Activated T-cell treated with anti-CD3 and anti-CD28 coated beads for 48 hours (primary cell): ENCODE results near the gene GRB2.
"Not testable (repeated sequence)": the region's sequence is repeated elsewhere in the genome, so short reads cannot be mapped to it uniquely, and the experiment has no call there.

Experiments used
- DNase-seq: peaks from one replicate; pipeline ENCODE4 v3.0.0-alpha.2; 2020; ENCODE audit warnings: low read depth

GRB2 gene

DNA sequence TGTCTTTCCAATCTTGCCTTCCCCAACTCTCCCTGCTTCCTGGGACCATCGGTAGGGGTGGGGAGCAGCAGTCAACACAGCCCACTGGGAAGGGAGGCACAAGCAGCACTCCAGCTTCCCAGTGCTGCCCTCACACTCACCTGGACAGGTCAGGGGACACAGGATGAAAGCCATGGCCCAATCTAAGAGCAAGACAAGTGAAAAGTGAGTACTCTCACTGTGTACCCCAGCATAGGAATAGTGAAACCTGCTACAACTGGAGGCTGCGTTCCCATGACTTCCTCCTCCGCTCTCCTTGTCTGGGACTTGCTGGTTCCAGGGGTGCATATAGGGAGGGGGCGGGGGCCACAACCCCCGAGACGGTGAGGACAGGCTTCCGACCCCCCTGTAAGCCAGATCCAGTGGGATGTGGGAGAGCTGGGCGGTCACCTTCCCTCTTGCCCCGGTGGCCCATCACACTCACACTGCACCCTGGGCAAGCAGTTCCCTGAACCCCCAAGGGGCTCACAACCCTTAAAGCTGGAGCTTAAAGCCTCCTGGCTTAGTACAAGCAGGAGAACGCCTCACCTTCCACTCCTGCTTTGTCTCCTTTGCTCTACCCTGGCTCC, 86.8 kb downstream of the GRB2 start:
- no peak for DNase-seq

- no peak for DNase-seq
Observed at GRCh38 chr17:75318211-75318610, 87.3 kb downstream of the GRB2 start.

- DNase-seq = no peak
Observed at GRCh38 chr17:75317671-75318070, 87.8 kb downstream of the GRB2 start.

- DNase-seq = no peak
Observed at GRCh38 chr17:75316253-75316652, 89.2 kb downstream of the GRB2 start.

DNA sequence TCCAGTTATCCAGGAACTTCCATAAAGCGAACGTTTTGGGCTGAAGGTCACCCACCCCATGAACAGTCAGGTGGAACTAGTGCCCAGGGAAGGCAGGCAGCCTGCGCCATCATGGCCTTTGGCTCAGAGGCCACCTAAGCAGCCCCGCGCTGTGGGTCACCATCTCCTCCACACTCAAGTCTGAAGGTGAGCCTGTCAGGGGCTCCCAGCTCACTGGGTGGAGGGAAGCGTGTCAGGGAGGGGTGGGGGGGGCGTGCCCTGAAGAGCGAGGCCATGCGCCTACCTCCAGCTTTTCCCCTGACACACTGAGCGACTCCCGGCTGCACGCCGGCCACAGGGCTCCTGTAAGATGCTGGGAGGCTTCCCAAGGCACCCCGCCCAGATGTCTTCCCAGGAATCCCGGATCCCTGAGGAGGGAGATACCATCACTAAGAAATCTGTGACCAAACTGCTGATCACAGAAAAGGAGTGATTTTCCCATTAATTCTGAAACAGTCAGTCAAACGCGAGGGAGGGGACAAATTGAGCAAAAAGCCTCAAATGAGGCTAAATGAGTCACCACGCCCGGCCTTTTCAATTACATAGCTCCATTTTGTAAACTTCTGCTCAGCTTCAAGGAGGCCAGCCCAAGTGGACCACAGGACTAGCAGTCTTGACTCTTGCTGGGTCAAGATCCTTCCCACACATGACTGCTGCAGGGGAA, 89.8 kb downstream of the GRB2 start:
- DNase-seq = no peak

DNA sequence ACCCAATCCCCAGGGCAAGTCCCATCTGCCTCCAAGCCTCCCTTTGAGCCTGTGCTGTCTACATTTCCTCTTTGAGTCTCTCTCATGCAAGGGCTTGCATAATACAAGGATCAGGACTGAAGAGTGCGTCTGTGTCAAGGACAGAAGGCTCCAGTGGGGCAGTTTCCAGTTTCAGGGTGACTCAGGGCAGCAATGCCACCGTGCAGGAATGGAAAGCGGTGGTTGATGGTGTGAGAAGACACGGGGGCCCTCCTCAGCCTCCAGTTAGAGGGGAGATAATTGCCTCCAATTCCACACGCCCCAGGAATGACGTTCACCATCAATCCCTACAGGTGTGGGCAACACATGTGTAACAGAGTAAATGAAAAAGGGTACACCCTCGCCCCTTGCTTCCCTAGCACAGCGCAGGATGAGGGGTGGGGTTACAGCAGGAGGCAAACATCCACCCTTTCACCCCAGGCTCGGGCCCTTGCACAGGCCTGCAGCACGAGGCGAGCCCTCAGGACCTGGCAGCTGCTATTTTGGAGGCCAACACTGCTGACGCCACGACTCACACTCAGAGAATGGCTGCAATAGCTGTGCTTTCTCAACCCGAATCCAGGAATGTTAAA, 91.4 kb downstream of the GRB2 start:
- no peak for DNase-seq

GRCh38 chr17:75308732-75309629, 96.5 kb downstream of the GRB2 start:
- DNase-seq = no peak

- DNase-seq = no peak
Observed at GRCh38 chr17:75307957-75308731, 97.3 kb downstream of the GRB2 start.

DNA sequence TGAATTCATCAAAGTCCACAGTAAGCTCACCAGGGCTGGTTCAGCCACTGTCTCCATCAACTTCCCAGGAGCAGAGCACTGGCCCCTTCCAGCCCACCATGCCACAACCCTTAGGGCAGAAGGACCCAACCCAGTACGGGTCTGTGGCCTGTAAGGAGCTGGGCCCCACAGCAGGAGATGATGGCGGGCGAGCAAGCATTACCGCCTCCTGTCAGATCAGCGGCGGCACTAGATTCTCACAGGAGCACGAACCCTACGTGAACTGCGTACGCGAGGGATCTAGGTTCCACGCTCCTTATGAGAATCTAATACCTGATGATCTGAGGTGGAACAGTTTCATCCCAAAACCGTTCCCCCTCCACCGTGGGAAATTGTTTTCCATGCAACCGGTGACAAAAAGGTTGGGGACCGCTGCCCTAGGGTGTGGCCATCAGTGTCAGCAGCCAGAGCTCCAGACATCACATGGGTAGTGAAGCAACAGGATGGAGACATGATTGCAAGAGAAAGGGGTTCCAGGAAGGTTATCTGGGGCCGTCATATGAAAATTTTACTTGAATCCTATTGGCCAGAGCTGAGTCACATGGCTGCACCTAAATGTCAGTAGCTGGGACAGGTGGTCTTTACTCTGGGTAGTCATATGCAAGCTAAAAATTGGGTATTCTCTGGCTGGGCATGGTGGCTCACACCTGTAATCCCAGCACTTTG, 103.8 kb downstream of the GRB2 start:
- DNase-seq = no peak

DNA sequence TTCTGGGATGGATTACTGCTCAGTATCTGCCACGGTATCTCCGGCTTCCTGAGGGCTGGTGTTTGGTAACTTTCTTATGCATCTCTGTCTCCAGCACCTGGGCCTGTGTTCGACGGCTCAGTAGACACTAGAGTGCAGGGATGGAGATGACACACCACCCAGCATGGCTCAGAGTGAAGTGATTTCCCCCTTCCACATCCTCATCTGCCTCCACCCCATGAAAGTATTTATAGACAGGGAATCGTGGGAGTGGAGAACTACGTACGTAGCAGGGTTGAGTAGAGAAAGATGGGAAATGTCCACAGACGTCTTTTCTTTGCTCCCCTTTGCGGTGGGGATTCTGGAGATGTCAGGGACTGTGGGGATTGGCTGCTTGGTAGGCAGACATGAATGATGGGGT, 104.4 kb downstream of the GRB2 start:
- DNase-seq = no peak

DNA sequence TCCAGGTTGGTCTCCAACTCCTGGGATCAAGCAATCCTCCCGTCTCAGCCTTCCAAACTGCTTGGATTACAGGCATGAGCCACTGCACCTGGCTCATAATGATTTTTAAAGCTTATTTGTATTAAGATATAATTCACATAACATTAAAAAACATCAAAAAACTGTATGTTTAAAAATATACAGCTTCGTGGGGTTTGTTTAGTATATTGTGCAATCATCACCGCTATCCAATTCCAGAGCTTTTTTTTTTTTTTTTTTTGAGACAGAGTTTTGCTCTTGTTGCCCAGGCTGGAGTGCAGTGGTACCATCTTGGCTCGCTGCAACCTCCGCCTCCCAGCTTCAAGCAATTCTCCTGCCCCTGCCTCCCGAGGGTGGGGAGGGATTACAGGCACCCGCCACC, 105.2 kb downstream of the GRB2 start:
- DNase-seq = no peak

DNA sequence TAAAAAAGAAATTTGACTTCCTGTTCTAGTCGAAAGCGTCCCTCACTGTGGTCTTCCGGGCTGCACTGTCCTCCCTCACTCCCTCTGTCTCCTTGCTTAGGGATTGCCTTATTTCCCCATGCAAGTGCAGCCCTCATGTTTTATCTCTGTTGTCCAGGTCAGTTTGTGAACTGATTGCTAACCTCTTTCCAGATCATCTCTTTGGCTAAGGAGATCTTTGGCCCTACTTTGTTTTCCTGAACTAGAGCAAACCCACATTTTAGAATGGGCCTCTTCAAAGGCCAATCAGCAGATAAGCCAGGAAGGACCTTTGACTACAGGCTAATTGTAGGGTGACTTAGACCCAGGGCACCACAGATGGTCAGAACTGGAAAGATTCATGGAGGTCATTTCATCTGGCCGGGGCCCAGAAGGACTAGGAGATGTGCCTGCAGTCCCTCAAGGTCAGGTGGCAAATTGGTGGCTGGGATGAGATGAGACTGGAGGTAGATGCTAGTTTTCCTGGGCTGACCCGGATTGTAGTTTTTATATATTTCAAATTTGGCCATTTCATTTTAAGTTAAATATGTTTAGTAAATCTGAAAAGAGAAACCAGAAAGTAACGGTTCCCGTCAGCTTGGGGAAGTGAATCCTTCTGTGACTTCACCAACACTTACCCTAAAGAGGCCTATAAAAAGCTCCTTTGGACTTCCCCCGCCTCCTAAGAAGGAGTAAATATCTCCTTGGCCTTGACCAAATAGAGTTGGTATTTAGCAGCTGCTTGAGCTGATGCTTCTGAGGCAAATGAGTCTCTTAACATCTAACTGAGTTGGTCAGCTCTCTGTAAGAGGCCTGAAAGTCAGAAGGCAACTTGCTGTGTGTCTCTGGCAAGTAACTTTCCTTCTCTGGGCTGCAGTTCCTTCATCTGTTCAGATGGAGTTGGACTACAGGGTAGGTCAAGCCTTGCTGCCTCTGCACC, 110.0 kb downstream of the GRB2 start:
- DNase-seq = no peak

GRCh38 chr17:75292810-75293448, 112.5 kb downstream of the GRB2 start:
- not testable (repeated sequence) for DNase-seq

- peak; percentile 57 for DNase-seq
Observed at GRCh38 chr17:75289832-75290337, 115.6 kb downstream of the GRB2 start.

DNA sequence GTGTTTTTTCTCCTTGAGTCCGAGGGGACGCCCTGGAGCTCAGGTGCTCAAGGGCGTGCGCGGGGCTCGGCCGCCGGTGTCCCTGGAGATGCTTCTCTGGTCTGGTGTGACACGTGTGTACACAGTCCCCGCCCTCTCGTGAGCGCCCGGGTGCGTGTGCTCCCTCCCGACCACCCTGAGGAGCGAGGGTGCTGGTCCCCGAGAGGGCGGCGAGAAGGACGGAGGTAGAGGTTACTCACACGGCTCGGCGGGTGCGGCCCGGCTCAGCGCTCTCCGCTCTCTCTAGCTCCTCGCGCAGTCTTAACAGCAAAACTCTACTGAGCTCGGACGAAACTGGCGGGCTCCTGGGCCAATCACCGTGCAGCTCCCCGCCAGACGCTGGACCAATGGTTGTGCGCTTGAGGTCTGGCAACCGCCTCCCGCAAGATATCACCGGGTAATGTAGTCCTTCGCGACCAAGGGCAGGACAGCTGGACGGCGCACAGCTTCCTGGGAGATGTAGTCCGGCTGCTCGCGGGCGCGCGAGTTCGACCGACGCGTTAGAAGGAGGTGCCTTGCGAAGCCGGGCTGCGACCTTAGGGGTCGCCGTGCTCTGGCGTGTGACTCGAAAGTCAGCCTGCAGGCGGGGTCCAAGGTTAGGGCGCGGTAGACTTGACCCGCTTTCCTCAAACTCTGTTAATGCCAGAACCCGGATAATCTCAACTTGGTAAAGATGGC, 116.2 kb downstream of the GRB2 start, which contains the start of gene SLC25A19:
Gene SLC25A19, minus strand, starts transcription at position 319 of the 717 bp plus-strand sequence. CDS start 2,669 bp downstream, outside the sequence.
- peak; percentile 95 for DNase-seq

DNA sequence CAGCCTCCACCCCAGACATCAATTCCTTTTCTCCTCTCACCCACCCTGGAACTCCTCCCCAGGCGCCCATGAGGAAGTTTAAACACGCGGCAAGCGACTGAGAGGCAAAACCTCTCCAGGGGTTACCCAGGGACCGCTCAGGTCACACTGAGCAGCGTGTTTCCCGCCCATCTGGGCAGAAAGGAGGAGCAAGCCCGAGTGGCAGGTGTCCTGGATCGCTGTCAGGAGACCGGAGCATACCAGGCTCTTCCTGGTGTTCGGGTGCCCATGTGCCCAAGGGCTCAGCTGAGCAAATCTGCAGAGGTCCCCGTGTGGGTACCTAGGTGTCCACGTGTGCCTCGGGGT, 116.7 kb downstream of the GRB2 start:
- peak; percentile 43 for DNase-seq

DNA sequence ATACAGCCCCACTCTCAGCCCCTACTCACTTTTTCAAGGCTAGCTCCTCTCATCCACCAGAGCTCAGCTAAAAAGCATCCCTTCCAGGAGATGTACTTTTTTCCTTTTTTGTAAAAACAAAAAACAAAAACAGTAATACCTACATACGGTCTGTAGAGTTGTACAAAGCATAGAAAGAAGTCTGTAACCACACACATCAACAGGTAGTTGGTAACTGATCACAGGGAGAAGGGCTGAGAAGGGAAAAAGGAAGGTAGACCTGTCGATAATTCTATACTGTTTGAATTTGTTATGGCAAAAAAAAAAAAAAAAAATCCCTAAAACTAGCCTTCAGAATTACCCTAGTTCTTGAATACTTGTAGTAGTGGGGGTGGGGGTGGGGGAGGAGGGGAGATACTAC, 117.1 kb downstream of the GRB2 start:
- DNase-seq = no peak

DNA sequence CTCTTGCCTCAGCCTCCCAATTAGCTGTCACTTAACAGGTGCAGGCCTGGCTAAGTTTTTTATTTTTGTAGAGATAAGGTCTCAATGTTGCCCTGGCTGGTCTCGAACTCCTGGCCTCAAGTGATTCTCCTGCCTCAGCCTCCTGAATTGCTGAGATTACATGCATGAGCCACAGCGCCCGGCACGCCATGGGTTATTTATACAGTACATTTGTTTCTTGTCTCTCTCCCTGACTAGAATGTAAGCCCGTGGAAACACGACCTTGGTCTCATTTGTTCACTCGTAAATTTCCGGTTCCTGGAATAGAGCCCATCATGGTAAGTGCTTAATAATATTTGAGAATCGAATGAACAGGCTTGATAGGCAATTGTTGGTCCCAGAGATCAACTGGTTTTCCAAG, 118.3 kb downstream of the GRB2 start:
- DNase-seq = no peak
